Embryonic facial prominence (tissue), 1 donor: ENCODE measurements around the gene FGF4.

Experiments
- DNase-seq: peaks from one replicate; pipeline ENCODE4 v3.0.0-alpha.2; 2016; ENCODE audit errors: extremely low spot score

FGF4 gene

GRCh38 chr11:69726481-69726880 lies 48.7 kb downstream of the FGF4 start:
- no peak for DNase-seq

- DNase-seq = no peak
Measured at GRCh38 chr11:69726019-69726418, 49.1 kb downstream of the FGF4 start.

- no peak for DNase-seq
Measured at GRCh38 chr11:69721745-69722144, 53.4 kb downstream of the FGF4 start.

GRCh38 chr11:69721106-69721505 lies 54.0 kb downstream of the FGF4 start:
- no peak for DNase-seq
